ENCODE measurements around the gene CCDC88C. TPM values are rescaled to one million over a fixed set of nuclear protein-coding genes. Genes with fewer than 3 reads are reported as not detected.

CCDC88C gene
- total RNA-seq, 1 donor from 2014 or later = 16.4 TPM

DNA sequence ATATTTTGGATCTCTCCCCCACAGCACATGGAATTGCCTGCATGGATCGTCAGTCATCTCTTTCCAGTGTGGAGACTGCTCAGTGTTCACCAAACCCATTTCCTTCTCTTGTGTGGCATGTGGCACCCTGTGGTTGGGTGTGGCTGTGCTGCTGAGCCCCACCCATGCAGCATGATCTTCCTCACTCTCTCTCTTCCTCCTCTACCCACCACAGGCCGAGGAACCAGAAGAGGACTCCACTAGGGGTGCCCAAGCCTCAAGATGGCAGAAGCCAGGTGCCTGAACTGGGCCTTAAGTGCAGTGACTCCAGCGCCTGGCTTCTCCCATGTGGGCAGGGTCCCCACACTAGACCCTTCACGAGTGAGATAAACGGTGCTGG is 106.3 kb downstream of the CCDC88C start:
- H3K4me3 ChIP-seq (ENCODE audit: low read depth, low read length) = no peak overlapping the region
- DNase-seq (ENCODE audit: low read depth) = no peak
- TF ChIP-seq, protein P1, sequence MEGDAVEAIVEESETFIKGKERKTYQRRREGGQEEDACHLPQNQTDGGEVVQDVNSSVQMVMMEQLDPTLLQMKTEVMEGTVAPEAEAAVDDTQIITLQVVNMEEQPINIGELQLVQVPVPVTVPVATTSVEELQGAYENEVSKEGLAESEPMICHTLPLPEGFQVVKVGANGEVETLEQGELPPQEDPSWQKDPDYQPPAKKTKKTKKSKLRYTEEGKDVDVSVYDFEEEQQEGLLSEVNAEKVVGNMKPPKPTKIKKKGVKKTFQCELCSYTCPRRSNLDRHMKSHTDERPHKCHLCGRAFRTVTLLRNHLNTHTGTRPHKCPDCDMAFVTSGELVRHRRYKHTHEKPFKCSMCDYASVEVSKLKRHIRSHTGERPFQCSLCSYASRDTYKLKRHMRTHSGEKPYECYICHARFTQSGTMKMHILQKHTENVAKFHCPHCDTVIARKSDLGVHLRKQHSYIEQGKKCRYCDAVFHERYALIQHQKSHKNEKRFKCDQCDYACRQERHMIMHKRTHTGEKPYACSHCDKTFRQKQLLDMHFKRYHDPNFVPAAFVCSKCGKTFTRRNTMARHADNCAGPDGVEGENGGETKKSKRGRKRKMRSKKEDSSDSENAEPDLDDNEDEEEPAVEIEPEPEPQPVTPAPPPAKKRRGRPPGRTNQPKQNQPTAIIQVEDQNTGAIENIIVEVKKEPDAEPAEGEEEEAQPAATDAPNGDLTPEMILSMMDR (conservative IDR thresholded peaks at IDR 0.05; ENCODE audit: low read depth, low read length) = no peak

DNA sequence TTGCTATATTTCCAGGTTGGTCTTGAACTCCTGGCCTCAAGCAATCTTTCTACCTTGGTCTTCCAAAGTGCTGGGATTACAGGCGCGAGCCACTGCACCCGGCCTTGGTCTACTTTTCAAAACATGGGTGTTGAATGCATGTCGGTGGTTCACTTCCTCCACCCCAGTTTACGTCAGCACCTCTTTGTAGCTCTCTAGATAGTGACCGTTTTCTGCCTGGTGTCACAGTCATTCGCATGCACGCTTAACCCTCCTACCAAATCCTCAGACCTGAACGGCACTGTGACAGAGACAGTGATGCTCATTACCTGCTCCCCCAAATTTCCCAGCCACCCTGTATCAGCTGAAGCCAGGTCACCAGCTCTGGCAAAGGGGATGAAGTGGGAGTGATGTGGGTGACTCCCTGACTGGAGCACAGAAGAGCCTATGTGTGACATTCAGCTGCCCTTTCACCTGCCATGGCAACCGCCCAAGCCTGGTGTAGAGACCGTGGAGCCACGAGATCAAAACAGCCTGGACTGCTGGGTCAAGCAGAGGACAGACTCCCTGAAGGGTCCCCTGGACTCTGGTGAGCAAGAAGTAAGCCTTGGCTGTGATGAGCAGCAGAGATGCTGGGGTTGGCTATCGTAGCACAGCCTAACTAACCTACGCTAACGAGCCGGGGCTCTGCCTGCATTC is 106.9 kb downstream of the CCDC88C start:
- no peak for DNase-seq (ENCODE audit: low read depth)
- TF ChIP-seq, protein P1 (conservative IDR thresholded peaks at IDR 0.05; ENCODE audit: low read depth, low read length) = no peak
- H3K4me3 ChIP-seq (ENCODE audit: low read depth, low read length) = no peak overlapping the region

DNA sequence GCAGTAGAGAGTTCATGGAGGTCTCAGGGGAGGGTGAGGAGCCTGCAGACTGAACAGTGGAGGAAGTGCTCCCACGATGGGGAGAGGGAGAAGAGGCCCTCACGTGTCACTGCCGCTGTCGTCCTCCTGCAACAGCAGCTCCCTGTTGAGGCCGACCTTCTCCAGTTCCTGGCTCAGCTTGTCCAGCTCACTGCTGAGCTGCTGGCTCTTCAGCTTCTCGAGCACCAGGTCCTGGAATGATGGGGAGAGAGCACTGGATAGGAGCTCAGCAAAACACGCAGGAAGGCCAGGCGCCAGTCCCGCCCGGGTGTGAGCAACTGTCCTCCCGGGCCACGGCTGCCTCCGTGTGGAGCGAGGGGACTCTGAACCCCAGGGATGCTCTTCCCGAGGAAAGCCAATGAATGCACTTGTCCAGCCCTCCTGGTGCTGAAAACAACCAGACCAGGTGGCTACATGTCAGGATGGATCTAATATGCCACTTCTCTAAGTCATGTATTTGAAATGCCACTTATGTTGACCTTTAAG is 107.8 kb downstream of the CCDC88C start:
- H3K4me3 ChIP-seq (ENCODE audit: low read depth, low read length) = no peak overlapping the region
- no peak for DNase-seq (ENCODE audit: low read depth)
- TF ChIP-seq, protein P1 (conservative IDR thresholded peaks at IDR 0.05; ENCODE audit: low read depth, low read length) = no peak

DNA sequence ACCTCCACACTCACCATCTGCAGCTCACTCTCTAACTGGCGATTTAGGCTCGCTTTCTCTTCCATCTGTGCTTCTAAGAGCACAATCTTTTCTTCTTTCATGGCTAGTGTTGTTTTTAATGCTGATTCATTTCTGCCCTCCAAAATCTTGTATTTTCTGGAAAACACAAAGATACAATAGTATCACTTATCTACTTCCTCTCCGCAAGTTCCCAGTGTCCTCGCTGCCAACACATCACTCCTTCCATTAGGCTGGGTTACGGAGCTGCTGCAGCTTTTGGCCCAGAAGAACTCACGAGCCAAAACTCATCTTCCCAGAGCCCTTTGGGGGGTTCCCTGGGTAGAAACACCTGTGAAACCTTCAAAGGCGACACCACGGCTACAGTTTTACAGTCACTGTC is 109.3 kb downstream of the CCDC88C start:
- H3K4me3 ChIP-seq (ENCODE audit: low read depth, low read length) = no peak overlapping the region
- TF ChIP-seq, protein P1 (conservative IDR thresholded peaks at IDR 0.05; ENCODE audit: low read depth, low read length) = no peak
- no peak for DNase-seq (ENCODE audit: low read depth)

DNA sequence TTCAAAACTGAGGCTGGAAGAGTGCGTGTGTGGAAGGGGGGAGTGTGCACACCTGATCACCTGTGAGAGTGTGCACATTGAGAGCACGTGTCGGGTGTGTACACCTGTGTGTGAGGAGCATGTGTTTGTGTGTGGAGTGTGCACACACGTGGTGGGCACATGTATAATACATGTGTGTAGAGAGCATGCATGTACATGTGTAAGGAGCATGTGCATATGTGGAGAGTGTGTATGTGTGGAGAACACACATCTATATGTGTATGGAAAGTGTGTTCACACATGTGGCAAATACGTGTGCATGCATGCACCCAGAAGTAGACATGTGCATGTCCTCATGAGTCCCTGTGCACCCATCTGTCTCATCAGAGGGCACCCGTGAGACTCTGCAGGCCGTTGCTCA is 110.0 kb downstream of the CCDC88C start:
- no peak for DNase-seq (ENCODE audit: low read depth)
- no peak overlapping the region for H3K4me3 ChIP-seq (ENCODE audit: low read depth, low read length)
- TF ChIP-seq, protein P1 (conservative IDR thresholded peaks at IDR 0.05; ENCODE audit: low read depth, low read length) = no peak

DNA sequence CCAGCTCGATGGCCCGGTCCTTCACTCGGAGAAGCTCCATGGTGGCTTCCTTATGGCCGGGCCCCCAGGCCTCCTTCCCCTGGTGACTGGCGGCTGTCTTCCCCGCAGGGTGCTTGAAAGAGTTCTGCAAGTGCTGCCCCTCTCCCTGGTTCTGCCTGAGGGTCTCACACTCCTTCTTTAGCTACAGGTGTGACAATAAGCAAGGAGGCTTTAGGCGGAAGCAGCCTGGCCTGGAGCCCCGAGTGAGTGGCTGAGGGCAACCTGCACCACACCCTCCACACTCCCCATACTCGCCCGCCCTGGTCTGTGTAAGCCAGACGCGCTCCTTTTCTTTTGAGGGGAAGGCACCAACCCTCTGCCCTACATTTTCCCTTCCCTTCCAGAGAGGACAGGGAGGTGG is 110.6 kb downstream of the CCDC88C start:
- H3K4me3 ChIP-seq (ENCODE audit: low read depth, low read length) = no peak overlapping the region
- TF ChIP-seq, protein P1 (conservative IDR thresholded peaks at IDR 0.05; ENCODE audit: low read depth, low read length) = no peak
- no peak for DNase-seq (ENCODE audit: low read depth)

DNA sequence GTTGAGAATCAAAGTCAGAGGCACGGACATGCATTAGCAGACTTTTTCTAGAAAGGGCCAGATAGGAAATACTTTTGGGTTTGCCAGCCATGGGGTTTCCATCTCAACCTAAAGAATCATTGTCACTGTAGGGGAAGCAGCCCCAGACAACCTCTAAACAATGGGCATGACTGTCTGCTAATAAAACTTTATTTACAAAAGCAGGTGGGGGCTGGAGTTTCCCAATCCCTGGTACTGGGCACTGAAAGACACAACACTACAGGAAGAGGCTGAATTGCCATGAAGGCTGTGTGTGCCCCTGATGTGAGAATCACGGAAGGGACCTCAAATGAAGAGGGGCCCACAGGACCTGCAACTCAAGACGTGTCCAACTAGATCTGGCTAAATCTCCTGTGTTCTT is 111.1 kb downstream of the CCDC88C start:
- no peak overlapping the region for H3K4me3 ChIP-seq (ENCODE audit: low read depth, low read length)
- TF ChIP-seq, protein P1 (conservative IDR thresholded peaks at IDR 0.05; ENCODE audit: low read depth, low read length) = no peak
- no peak for DNase-seq (ENCODE audit: low read depth)
